ENCODE measurements around the gene SPRR1B. TPM values are rescaled to one million over a fixed set of nuclear protein-coding genes. Genes with fewer than 3 reads are reported as not detected.

The SPRR1B gene
- total RNA-seq, 6 donors from 2014 or later: not detected

DNA sequence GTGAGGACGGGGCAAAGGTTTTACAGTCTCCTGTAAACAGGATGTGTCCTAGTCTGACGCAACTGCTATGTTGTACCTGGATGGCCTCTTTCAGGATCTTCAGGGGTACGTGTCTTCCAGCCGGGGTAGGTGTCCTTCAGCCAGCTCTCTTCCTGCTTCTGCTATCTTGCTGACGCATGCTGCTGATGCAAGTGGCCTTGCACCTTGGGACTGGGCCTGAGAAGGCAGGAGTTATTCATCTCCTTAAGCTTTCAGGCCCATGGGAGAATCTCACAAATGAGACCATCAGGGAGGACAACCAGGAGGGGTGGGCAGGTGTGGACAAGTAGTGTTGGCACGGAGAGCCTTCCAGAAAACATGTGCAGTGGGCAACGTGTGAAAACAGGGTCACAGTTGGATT lies 7.9 kb upstream of the SPRR1B start:
- Histone ChIP-seq H3K9me3 (no peaks in the 10 kb centered on the region), H3K27me3 (no peaks in the 10 kb centered on the region), H3K4me3 (no peak overlapping the region), H3K27ac (no peak overlapping the region), H3K36me3 (no peaks in the 10 kb centered on the region), H3K4me1 (no peaks in the 10 kb centered on the region)
- DNase-seq: no peak
- no peak for ATAC-seq (ENCODE audit: low FRiP score in 2 of 2)
- WGBS, 2 donors: 77 to 82% methylated on average over 7 of the region's 7 CpGs
- no peak for TF ChIP-seq EP300 (IDR thresholded peaks at IDR 0.05)

- Histone ChIP-seq H3K4me1 (no peaks in the 10 kb centered on the region), H3K36me3 (no peaks in the 10 kb centered on the region), H3K9me3 (no peaks in the 10 kb centered on the region), H3K4me3 (no peak overlapping the region), H3K27me3 (no peaks in the 10 kb centered on the region), H3K27ac (no peak overlapping the region)
- WGBS, 2 donors: 85 to 94% methylated on average over 1 of the region's 1 CpG
- DNase-seq (no peak), ATAC-seq (ENCODE audit: low FRiP score in 2 of 2) (no peak)
- no peak for TF ChIP-seq POLR2A (IDR thresholded peaks at IDR 0.05)
- TF ChIP-seq POLR2AphosphoS5 (IDR thresholded peaks at IDR 0.05): no peak
- no peak for TF ChIP-seq EP300 (IDR thresholded peaks at IDR 0.05)
- TF ChIP-seq, protein P1, sequence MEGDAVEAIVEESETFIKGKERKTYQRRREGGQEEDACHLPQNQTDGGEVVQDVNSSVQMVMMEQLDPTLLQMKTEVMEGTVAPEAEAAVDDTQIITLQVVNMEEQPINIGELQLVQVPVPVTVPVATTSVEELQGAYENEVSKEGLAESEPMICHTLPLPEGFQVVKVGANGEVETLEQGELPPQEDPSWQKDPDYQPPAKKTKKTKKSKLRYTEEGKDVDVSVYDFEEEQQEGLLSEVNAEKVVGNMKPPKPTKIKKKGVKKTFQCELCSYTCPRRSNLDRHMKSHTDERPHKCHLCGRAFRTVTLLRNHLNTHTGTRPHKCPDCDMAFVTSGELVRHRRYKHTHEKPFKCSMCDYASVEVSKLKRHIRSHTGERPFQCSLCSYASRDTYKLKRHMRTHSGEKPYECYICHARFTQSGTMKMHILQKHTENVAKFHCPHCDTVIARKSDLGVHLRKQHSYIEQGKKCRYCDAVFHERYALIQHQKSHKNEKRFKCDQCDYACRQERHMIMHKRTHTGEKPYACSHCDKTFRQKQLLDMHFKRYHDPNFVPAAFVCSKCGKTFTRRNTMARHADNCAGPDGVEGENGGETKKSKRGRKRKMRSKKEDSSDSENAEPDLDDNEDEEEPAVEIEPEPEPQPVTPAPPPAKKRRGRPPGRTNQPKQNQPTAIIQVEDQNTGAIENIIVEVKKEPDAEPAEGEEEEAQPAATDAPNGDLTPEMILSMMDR (IDR thresholded peaks at IDR 0.05): no peak
Measured at GRCh38 chr1:153024413-153024812, 6.6 kb upstream of the SPRR1B start.

- TF ChIP-seq POLR2A (IDR thresholded peaks at IDR 0.05) (no peak), POLR2AphosphoS5 (IDR thresholded peaks at IDR 0.05) (no peak), EP300 (IDR thresholded peaks at IDR 0.05) (no peak)
- TF ChIP-seq, protein P1 (IDR thresholded peaks at IDR 0.05): no peak
- no peak for ATAC-seq (ENCODE audit: low FRiP score in 2 of 2)
- WGBS, 2 donors: 81 to 86% methylated on average over 1 of the region's 1 CpG
Measured at GRCh38 chr1:153025797-153026196, 5.2 kb upstream of the SPRR1B start.

DNA sequence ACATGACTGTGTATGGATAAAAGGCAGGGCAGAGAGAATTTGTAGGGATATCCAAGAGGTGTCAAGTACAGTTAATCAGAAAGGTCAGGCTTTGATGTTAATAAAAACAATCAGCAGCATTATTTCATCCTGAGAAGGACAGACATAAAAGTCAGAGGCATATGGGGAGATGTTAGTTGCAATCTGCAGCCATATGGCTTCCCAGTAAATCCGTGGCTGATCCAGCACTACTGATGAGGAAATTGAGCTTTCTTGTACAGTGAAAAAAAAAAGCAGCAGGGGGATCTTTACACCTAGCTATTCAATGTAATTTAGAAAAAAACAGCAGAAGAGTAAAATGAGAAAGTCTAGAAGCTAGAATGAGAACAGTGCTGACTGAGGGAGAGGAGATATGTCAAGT lies 2.2 kb upstream of the SPRR1B start:
- H3K4me1 ChIP-seq: no peaks in the 10 kb centered on the region
- H3K4me3 ChIP-seq: no peak overlapping the region
- no peak overlapping the region for H3K27ac ChIP-seq
- no peaks in the 10 kb centered on the region for H3K9me3 ChIP-seq
- DNase-seq (no peak), ATAC-seq (ENCODE audit: low FRiP score in 2 of 2) (no peak)
- no peaks in the 10 kb centered on the region for H3K36me3 ChIP-seq
- H3K27me3 ChIP-seq: no peaks in the 10 kb centered on the region
- TF ChIP-seq POLR2A (IDR thresholded peaks at IDR 0.05): no peak
- no peak for TF ChIP-seq POLR2AphosphoS5 (IDR thresholded peaks at IDR 0.05)
- TF ChIP-seq, protein P1 (IDR thresholded peaks at IDR 0.05): no peak
- no peak for TF ChIP-seq EP300 (IDR thresholded peaks at IDR 0.05)
- 57 to 75% methylated on average over 1 of the region's 1 CpG for WGBS, 2 donors

More at GRCh38 chr1:153025797-153026196, 5.2 kb upstream of the SPRR1B start:
- H3K36me3 ChIP-seq: no peaks in the 10 kb centered on the region
- no peaks in the 10 kb centered on the region for H3K4me1 ChIP-seq
- no peak overlapping the region for H3K4me3 ChIP-seq
- no peak overlapping the region for H3K27ac ChIP-seq
- no peak for DNase-seq
- no peaks in the 10 kb centered on the region for H3K9me3 ChIP-seq
- H3K27me3 ChIP-seq: no peaks in the 10 kb centered on the region

DNA sequence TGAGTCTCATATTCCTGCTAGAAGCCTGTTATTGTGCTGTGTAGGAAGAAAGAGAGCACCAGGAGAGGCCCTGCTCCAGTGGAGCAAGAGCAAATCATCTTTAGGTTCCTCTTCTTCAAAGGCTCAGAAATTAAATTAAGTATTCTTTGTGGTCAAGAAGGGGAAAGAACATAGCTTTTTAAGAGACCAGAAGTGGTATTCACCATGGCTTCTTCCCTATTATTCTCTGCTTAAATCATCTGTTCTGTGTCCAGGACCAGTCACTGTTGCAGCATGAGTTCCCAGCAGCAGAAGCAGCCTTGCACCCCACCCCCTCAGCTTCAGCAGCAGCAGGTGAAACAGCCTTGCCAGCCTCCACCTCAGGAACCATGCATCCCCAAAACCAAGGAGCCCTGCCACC lies 1.1 kb downstream of the SPRR1B start:
- no peak for ATAC-seq (ENCODE audit: low FRiP score in 2 of 2)
- Histone ChIP-seq H3K4me1 (no peaks in the 10 kb centered on the region), H3K4me3 (no peak overlapping the region), H3K36me3 (no peaks in the 10 kb centered on the region), H3K27ac (no peak overlapping the region), H3K9me3 (no peaks in the 10 kb centered on the region), H3K27me3 (no peaks in the 10 kb centered on the region)
- TF ChIP-seq, protein P1 (IDR thresholded peaks at IDR 0.05): no peak
- TF ChIP-seq POLR2A (IDR thresholded peaks at IDR 0.05) (no peak), EP300 (IDR thresholded peaks at IDR 0.05) (no peak), POLR2AphosphoS5 (IDR thresholded peaks at IDR 0.05) (no peak)
- no peak for DNase-seq
